ENCODE measurements around the gene AWAT2.

GRCh38 chrX:70039758-70040157, 10.0 kb downstream of the AWAT2 start:
- no peak for TF ChIP-seq CTCF (conservative IDR thresholded peaks at IDR 0.05 in 1 of 2, IDR thresholded peaks at IDR 0.05 in 1 of 2; ENCODE audit: extremely low read depth in 1 of 2, insufficient read depth in 1 of 2, low read depth in 1 of 2, low read length in 2 of 2)
- TF ChIP-seq EZH2 (IDR thresholded peaks at IDR 0.05; ENCODE audit: borderline replicate concordance, low read length), result no peak

Measured in mammary epithelial cell (primary cell).